HG03432 (cell line): ENCODE measurements around the gene DST.

Experiments
- ATAC-seq: cut with Tn5 transposase; IDR thresholded peaks from one replicate; pipeline ENCODE4 v1.9.1; 2021; ENCODE audit warnings: mild to moderate bottlenecking, moderate library complexity; ENCODE audit not compliant: unreplicated experiment

Gene DST

GRCh38 chr6:56448046-56448445, 194.6 kb downstream of the DST start:
- no peak for ATAC-seq

GRCh38 chr6:56445818-56446217, 196.9 kb downstream of the DST start:
- ATAC-seq: no peak

GRCh38 chr6:56444855-56445254, 197.8 kb downstream of the DST start:
- no peak for ATAC-seq

GRCh38 chr6:56440551-56440981, 202.1 kb downstream of the DST start:
- no peak for ATAC-seq

- ATAC-seq: no peak
Observed at GRCh38 chr6:56437171-56437900, 205.4 kb downstream of the DST start.

- no peak for ATAC-seq
Observed at GRCh38 chr6:56435754-56436153, 206.9 kb downstream of the DST start.

GRCh38 chr6:56435326-56435725, 207.4 kb downstream of the DST start:
- ATAC-seq: no peak

GRCh38 chr6:56434606-56435005, 208.1 kb downstream of the DST start:
- ATAC-seq: no peak

- ATAC-seq: no peak
Observed at GRCh38 chr6:56433119-56433518, 209.6 kb downstream of the DST start.

- no peak for ATAC-seq
Observed at GRCh38 chr6:56432194-56432593, 210.5 kb downstream of the DST start.

- no peak for ATAC-seq
Observed at GRCh38 chr6:56430629-56431600, 211.8 kb downstream of the DST start.

- ATAC-seq: no peak
Observed at GRCh38 chr6:56424542-56425083, 218.1 kb downstream of the DST start.

GRCh38 chr6:56424064-56424463, 218.6 kb downstream of the DST start:
- ATAC-seq: no peak

- ATAC-seq: no peak
Observed at GRCh38 chr6:56420296-56420695, 222.4 kb downstream of the DST start.

GRCh38 chr6:56419191-56419590, 223.5 kb downstream of the DST start:
- no peak for ATAC-seq

GRCh38 chr6:56417823-56418222, 224.9 kb downstream of the DST start:
- no peak for ATAC-seq

- ATAC-seq: no peak
Observed at GRCh38 chr6:56416247-56416646, 226.4 kb downstream of the DST start.

- no peak for ATAC-seq
Observed at GRCh38 chr6:56408976-56409375, 233.7 kb downstream of the DST start.
